ENCODE measurements around the gene MMADHC. TPM values are rescaled to one million over a fixed set of nuclear protein-coding genes. Genes with fewer than 3 reads are reported as not detected.

Gene MMADHC
- total RNA-seq, 1 donor from 2014 or later: 70.4 TPM

DNA sequence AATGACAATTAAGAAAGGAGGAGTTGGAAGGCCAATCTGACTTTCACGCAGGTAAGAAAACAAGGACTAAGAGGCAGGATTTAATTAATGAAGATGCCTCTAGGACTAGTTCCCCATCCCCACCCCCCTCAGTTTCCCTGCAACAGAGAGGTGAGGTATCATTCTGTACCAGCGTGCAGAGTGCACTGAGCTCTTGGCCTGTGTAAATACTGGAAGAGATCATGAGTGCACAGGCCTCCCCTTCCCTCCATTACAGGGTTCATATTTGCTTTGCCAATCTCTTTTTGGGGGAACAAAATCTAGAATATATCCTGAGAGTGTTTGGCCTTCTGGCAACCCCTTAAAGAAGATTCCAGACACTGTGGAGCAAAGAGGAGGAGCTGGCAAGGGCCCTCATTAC, 60.9 kb downstream of the MMADHC start:
- TF ChIP-seq, protein P1, sequence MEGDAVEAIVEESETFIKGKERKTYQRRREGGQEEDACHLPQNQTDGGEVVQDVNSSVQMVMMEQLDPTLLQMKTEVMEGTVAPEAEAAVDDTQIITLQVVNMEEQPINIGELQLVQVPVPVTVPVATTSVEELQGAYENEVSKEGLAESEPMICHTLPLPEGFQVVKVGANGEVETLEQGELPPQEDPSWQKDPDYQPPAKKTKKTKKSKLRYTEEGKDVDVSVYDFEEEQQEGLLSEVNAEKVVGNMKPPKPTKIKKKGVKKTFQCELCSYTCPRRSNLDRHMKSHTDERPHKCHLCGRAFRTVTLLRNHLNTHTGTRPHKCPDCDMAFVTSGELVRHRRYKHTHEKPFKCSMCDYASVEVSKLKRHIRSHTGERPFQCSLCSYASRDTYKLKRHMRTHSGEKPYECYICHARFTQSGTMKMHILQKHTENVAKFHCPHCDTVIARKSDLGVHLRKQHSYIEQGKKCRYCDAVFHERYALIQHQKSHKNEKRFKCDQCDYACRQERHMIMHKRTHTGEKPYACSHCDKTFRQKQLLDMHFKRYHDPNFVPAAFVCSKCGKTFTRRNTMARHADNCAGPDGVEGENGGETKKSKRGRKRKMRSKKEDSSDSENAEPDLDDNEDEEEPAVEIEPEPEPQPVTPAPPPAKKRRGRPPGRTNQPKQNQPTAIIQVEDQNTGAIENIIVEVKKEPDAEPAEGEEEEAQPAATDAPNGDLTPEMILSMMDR (IDR thresholded peaks at IDR 0.05): no peak
- no peak for DNase-seq
- intact Hi-C loops (cut with DNase I): no loop called here
- H3K4me1 ChIP-seq: no peaks in the 10 kb centered on the region
- H3K27me3 ChIP-seq (ENCODE audit: low read depth): no peaks in the 10 kb centered on the region
- H3K9me3 ChIP-seq: no peaks in the 10 kb centered on the region
- ATAC-seq: no peak
- H3K36me3 ChIP-seq: no peaks in the 10 kb centered on the region
- H3K4me3 ChIP-seq: no peak overlapping the region
- no peak overlapping the region for H3K27ac ChIP-seq

DNA sequence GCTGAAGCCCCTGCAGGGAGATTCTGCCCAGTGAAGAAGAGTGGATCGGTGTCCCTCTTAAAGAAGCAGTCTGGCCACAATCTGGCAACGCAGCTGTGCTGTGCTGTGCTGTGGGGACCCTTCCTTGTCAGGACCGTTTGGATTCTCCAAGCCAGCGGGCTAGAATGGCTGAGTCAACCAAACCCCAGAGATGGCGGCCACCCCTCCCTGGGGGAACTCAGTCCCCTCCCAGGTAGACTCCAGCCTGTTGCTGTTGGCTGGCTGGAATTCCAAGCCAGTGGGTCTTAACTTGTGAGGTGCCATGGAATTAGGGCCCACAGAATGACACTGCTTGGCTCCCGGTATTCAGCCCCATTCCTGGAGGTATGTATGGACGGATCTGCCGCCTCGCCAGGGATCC, 62.3 kb downstream of the MMADHC start:
- intact Hi-C loops (cut with DNase I): no loop called here
- Histone ChIP-seq H3K9me3 (no peaks in the 10 kb centered on the region), H3K27me3 (ENCODE audit: low read depth) (no peaks in the 10 kb centered on the region), H3K27ac (no peak overlapping the region), H3K4me1 (no peaks in the 10 kb centered on the region), H3K36me3 (no peaks in the 10 kb centered on the region), H3K4me3 (no peak overlapping the region)
- DNase-seq (no peak), ATAC-seq (no peak)
- TF ChIP-seq, protein P1 (IDR thresholded peaks at IDR 0.05): no peak
